ENCODE data around the gene TRAPPC12. TPM values are rescaled to one million over a fixed set of nuclear protein-coding genes. Genes with fewer than 3 reads are reported as not detected.

Gene TRAPPC12
- total and polyA plus RNA-seq, 9 donors, result 64.1 to 143 (median 81.4) TPM

GRCh38 chr2:3343012-3343411, 36.5 kb upstream of the TRAPPC12 start:
- intact Hi-C loops (cut with DNase I), result no loop called here
- H3K36me3 ChIP-seq, result no peaks in the 10 kb centered on the region
- H3K4me1 ChIP-seq (ENCODE audit: insufficient read depth), result no peaks in the 10 kb centered on the region
- H3K27me3 ChIP-seq, result no peaks in the 10 kb centered on the region
- no peak for DNase-seq
- no peak overlapping the region for H3K4me3 ChIP-seq
- TF ChIP-seq EP300 (IDR thresholded peaks at IDR 0.05) (no peak), POLR2A (IDR thresholded peaks at IDR 0.05) (no peak)
- TF ChIP-seq, protein P1, sequence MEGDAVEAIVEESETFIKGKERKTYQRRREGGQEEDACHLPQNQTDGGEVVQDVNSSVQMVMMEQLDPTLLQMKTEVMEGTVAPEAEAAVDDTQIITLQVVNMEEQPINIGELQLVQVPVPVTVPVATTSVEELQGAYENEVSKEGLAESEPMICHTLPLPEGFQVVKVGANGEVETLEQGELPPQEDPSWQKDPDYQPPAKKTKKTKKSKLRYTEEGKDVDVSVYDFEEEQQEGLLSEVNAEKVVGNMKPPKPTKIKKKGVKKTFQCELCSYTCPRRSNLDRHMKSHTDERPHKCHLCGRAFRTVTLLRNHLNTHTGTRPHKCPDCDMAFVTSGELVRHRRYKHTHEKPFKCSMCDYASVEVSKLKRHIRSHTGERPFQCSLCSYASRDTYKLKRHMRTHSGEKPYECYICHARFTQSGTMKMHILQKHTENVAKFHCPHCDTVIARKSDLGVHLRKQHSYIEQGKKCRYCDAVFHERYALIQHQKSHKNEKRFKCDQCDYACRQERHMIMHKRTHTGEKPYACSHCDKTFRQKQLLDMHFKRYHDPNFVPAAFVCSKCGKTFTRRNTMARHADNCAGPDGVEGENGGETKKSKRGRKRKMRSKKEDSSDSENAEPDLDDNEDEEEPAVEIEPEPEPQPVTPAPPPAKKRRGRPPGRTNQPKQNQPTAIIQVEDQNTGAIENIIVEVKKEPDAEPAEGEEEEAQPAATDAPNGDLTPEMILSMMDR (IDR thresholded peaks at IDR 0.05), result no peak
- 92 to 96% (median 94%) methylated on average over 11 of the region's 11 CpGs for WGBS, 3 donors
- H3K9me3 ChIP-seq, result no peaks in the 10 kb centered on the region
- H3K27ac ChIP-seq, result no peak overlapping the region

- no peak for DNase-seq
- H3K36me3 ChIP-seq, result no peaks in the 10 kb centered on the region
- H3K27me3 ChIP-seq, result no peaks in the 10 kb centered on the region
- intact Hi-C loops (cut with DNase I), result no loop called here
- H3K4me1 ChIP-seq (ENCODE audit: insufficient read depth), result no peaks in the 10 kb centered on the region
- H3K4me3 ChIP-seq, result no peak overlapping the region
- WGBS, 3 donors, result 62 to 86% (median 79%) methylated on average over 6 of the region's 6 CpGs
- no peak overlapping the region for H3K27ac ChIP-seq
- no peaks in the 10 kb centered on the region for H3K9me3 ChIP-seq
- TF ChIP-seq POLR2A (IDR thresholded peaks at IDR 0.05), result no peak
- TF ChIP-seq EP300 (IDR thresholded peaks at IDR 0.05), result no peak
- TF ChIP-seq, protein P1 (IDR thresholded peaks at IDR 0.05), result no peak
Observed at GRCh38 chr2:3344897-3345296, 34.6 kb upstream of the TRAPPC12 start.

- no peaks in the 10 kb centered on the region for H3K4me1 ChIP-seq (ENCODE audit: insufficient read depth)
- no peaks in the 10 kb centered on the region for H3K27me3 ChIP-seq
- DNase-seq, result no peak
- H3K36me3 ChIP-seq, result no peaks in the 10 kb centered on the region
- no peak overlapping the region for H3K27ac ChIP-seq
- TF ChIP-seq EP300 (IDR thresholded peaks at IDR 0.05) (no peak), POLR2A (IDR thresholded peaks at IDR 0.05) (no peak)
- TF ChIP-seq, protein P1 (IDR thresholded peaks at IDR 0.05), result no peak
- WGBS, 3 donors, result 95 to 96% (median 96%) methylated on average over 7 of the region's 7 CpGs
- H3K9me3 ChIP-seq, result no peaks in the 10 kb centered on the region
- no peak overlapping the region for H3K4me3 ChIP-seq
- intact Hi-C loops (cut with DNase I), result no loop called here
Observed at GRCh38 chr2:3345621-3346020, 33.9 kb upstream of the TRAPPC12 start.

GRCh38 chr2:3348767-3349166, 30.7 kb upstream of the TRAPPC12 start:
- intact Hi-C loops (cut with DNase I), result no loop called here
- no peak overlapping the region for H3K4me3 ChIP-seq
- no peaks in the 10 kb centered on the region for H3K36me3 ChIP-seq
- no peak for DNase-seq
- H3K4me1 ChIP-seq (ENCODE audit: insufficient read depth), result no peaks in the 10 kb centered on the region
- no peaks in the 10 kb centered on the region for H3K27me3 ChIP-seq
- H3K9me3 ChIP-seq, result no peaks in the 10 kb centered on the region
- no peak overlapping the region for H3K27ac ChIP-seq
- TF ChIP-seq, protein P1 (IDR thresholded peaks at IDR 0.05), result no peak
- TF ChIP-seq EP300 (IDR thresholded peaks at IDR 0.05) (no peak), POLR2A (IDR thresholded peaks at IDR 0.05) (no peak)
- 86 to 94% (median 90%) methylated on average over 12 of the region's 12 CpGs for WGBS, 3 donors
